AG10803 (cell line): ENCODE measurements around the gene KCNIP2.

Source experiments
- DNase-seq: peaks from one replicate; pipeline ENCODE4 v3.0.0; 2010; ENCODE audit warnings: low read depth
- H3K4me3 ChIP-seq: 2 replicates; pipeline ENCODE4 v1.5.1; 2011; ENCODE audit warnings: mild to moderate bottlenecking, low read length, control low read depth
- CTCF ChIP-seq: conservative IDR thresholded peaks from 2 replicates; pipeline ENCODE4 v1.5.1; 2011; ENCODE audit warnings: mild to moderate bottlenecking, low read length, control low read depth, inconsistent platforms

KCNIP2 gene

GRCh38 chr10:101827919-101828600, 15.5 kb downstream of the KCNIP2 start:
- no peak for DNase-seq
- no peak for TF ChIP-seq CTCF
- no peak overlapping the region for H3K4me3 ChIP-seq

- no peak for TF ChIP-seq CTCF
Measured at GRCh38 chr10:101826852-101827434, 16.7 kb downstream of the KCNIP2 start.

GRCh38 chr10:101824736-101825135, 18.9 kb downstream of the KCNIP2 start:
- no peak for DNase-seq
- no peak for TF ChIP-seq CTCF
- H3K4me3 ChIP-seq: no peak overlapping the region

More at GRCh38 chr10:101826852-101827434, 16.7 kb downstream of the KCNIP2 start:
- DNase-seq: no peak
- no peak overlapping the region for H3K4me3 ChIP-seq

- peak overlapping the region; percentile 55 for H3K4me3 ChIP-seq
- TF ChIP-seq CTCF: no peak
- no peak for DNase-seq
Measured at GRCh38 chr10:101818872-101819633, 24.5 kb downstream of the KCNIP2 start.

- no peak for TF ChIP-seq CTCF
- peak within 1 kb of the TSS; percentile 100 for H3K4me3 ChIP-seq
- DNase-seq: peak; percentile 100
Measured at GRCh38 chr10:101818119-101818871, 25.3 kb downstream of the KCNIP2 start, which contains the start of gene OGA. TSS of gene OGA (minus strand) at chr10:101818444. CDS start at chr10:101818022, 422 bp downstream.

- no peak for TF ChIP-seq CTCF
- peak overlapping the region; percentile 100 for H3K4me3 ChIP-seq
- DNase-seq: peak; percentile 94
Measured at GRCh38 chr10:101817337-101818118, 26.1 kb downstream of the KCNIP2 start.
